Esophagus muscularis mucosa (tissue), 4 donors: Measurements from ENCODE around the gene MLF1. TPM values are rescaled to one million over a fixed set of nuclear protein-coding genes. Genes with fewer than 3 reads are reported as not detected.

Experiments used
- DNase-seq: peaks from one replicate; pipeline ENCODE4 v3.0.0-alpha.2; 2017; ENCODE audit errors: extremely low spot score
- H3K27ac ChIP-seq, 4 donors: fragments of 200-600 bp; sonication (generic); replicated peaks in 1 of 4; 1 replicate in 3 of 4; 2 replicates in 1 of 4; pipeline ENCODE4 v1.5.1; 2016 to 2019; ENCODE audit warnings: mild to moderate bottlenecking in 1 of 4
- H3K27me3 ChIP-seq, 4 donors: fragments of 200-600 bp; sonication (generic); one replicate each; pipeline versions ENCODE4 v1.5.1 to v1.6.0; 2016 to 2019
- H3K36me3 ChIP-seq, 4 donors: fragments of 200-600 bp; sonication (generic); one replicate each; pipeline ENCODE4 v1.5.1; 2016 to 2019
- H3K4me1 ChIP-seq, 4 donors: fragments of 200-600 bp; sonication (generic); one replicate each; pipeline ENCODE4 v1.5.1; 2016 to 2019
- H3K4me3 ChIP-seq, 4 donors: fragments of 200-600 bp; sonication (generic); 1 replicate in 2 of 4; 2 replicates in 2 of 4; pipeline ENCODE4 v1.5.1; 2016 to 2019; ENCODE audit warnings: mild to moderate bottlenecking in 4 of 4, moderate library complexity in 1 of 4
- H3K9me3 ChIP-seq, 4 donors: fragments of 200-600 bp; sonication (generic); 1 replicate in 3 of 4; 2 replicates in 1 of 4; pipeline ENCODE4 v1.5.1; 2016 to 2019
- CTCF ChIP-seq, 3 experiments: fragments of 200-600 bp in 2 of 3; fragments of 450-650 bp in 1 of 3; sonication (generic) in 2 of 3; IDR thresholded peaks; one replicate each; pipeline ENCODE4 v1.5.1; 2017 to 2019; ENCODE audit warnings: antibody characterized with exemption in 3 of 3, mild to moderate bottlenecking in 2 of 3, moderate library complexity in 1 of 3
- EP300 ChIP-seq: sonication (generic); formaldehyde crosslinking; IDR thresholded peaks from one replicate; pipeline ENCODE4 v1.6.1; 2017; ENCODE audit warnings: antibody characterized with exemption
- POLR2A ChIP-seq: fragments of 450-650 bp; IDR thresholded peaks from one replicate; pipeline ENCODE4 v1.6.1; 2017; ENCODE audit warnings: antibody characterized with exemption, moderate library complexity, mild to moderate bottlenecking, low read depth
- POLR2AphosphoS5 ChIP-seq, 2 donors: sonication (generic); formaldehyde crosslinking; IDR thresholded peaks; one replicate each; pipeline ENCODE4 v1.6.1; 2017; ENCODE audit warnings: antibody characterized with exemption in 2 of 2
- WGBS: methylation state at CpG from one replicate; pipeline ENCODE4 v1.1.5; 2018; 5-methylcytosine and 5-hydroxymethylcytosine counted together
- intact Hi-C: fragments of 100-400 bp; cut with DNase I; formaldehyde crosslinking; loops from one replicate; pipeline ENCODE4 v1.15.1; 2023
- total RNA-seq, 4 donors: library from RNA; depleted of rRNA; stranded (reverse); fragments of >200 nt; gene quantifications; one replicate each; pipeline versions ENCODE4 v1.1.0 to v1.2.1, GENCODE V29; 2016

MLF1 gene
- total RNA-seq, 4 donors from 2014 or later: 7.6 to 15.2 (median 9.9) TPM

- TF ChIP-seq POLR2AphosphoS5 (IDR thresholded peaks at IDR 0.05) (no peak), POLR2A (no peak), CTCF (IDR thresholded peaks at IDR 0.05) (no peak), EP300 (no peak)
These were observed 47.2 kb downstream of the MLF1 start for GRCh38 chr3:158617982-158618875.

GRCh38 chr3:158625881-158626280, 54.9 kb downstream of the MLF1 start:
- DNase-seq: no peak
- no peaks in the 10 kb centered on the region for H3K36me3 ChIP-seq
- H3K9me3 ChIP-seq: peaks cover 0 to 7% (median 3%) of the 10 kb centered on the region in 4 donors
- H3K27me3 ChIP-seq: no peaks in the 10 kb centered on the region
- no peaks in the 10 kb centered on the region for H3K4me1 ChIP-seq
- no peak overlapping the region for H3K4me3 ChIP-seq
- TF ChIP-seq CTCF (IDR thresholded peaks at IDR 0.05): no peak
- TF ChIP-seq POLR2AphosphoS5 (IDR thresholded peaks at IDR 0.05): no peak
- no peak overlapping the region for H3K27ac ChIP-seq
- WGBS: 97% methylated on average over 1 of the region's 1 CpG
- intact Hi-C loops: no loop called here

More at GRCh38 chr3:158617982-158618875, 47.2 kb downstream of the MLF1 start:
- H3K4me3 ChIP-seq: no peak overlapping the region
- intact Hi-C loops: no loop called here
- 63% methylated on average over 1 of the region's 1 CpG for WGBS
- no peak for DNase-seq
- no peaks in the 10 kb centered on the region for H3K36me3 ChIP-seq
- H3K27me3 ChIP-seq: no peaks in the 10 kb centered on the region
- H3K9me3 ChIP-seq: peaks cover 0 to 16% (median 5%) of the 10 kb centered on the region in 4 donors
- H3K4me1 ChIP-seq: no peaks in the 10 kb centered on the region
- H3K27ac ChIP-seq: no peak overlapping the region

- TF ChIP-seq POLR2AphosphoS5 (IDR thresholded peaks at IDR 0.05) (no peak), POLR2A (no peak), EP300 (no peak), CTCF (IDR thresholded peaks at IDR 0.05) (no peak)
- H3K27ac ChIP-seq: no peak overlapping the region
- H3K27me3 ChIP-seq: no peaks in the 10 kb centered on the region
- H3K4me1 ChIP-seq: no peaks in the 10 kb centered on the region
- no peak overlapping the region for H3K4me3 ChIP-seq
- intact Hi-C loops: no loop called here
- H3K36me3 ChIP-seq: no peaks in the 10 kb centered on the region
- DNase-seq: no peak
- no peaks in the 10 kb centered on the region for H3K9me3 ChIP-seq
These were observed 61.0 kb downstream of the MLF1 start for GRCh38 chr3:158631981-158632380.

DNA sequence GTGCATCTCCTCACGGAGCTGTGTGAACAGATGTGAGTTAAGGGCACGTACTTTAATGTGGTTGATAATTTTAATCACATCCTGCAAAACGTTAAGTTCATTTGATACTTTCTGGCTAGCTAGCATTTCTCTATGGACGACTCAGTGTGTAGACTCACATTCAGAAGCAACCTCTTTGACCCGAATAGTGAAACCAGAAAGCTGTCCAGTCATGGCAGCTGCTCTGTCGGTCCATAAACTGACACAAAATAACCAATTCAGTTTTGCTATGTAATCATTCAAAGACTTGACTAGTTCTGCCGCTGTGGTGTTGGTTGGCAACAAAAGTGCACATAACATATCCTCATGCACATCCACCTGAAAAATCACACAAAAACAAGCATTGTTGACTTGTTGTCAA, 69.7 kb downstream of the MLF1 start:
- DNase-seq: no peak
- H3K36me3 ChIP-seq: no peaks in the 10 kb centered on the region
- no peak for TF ChIP-seq EP300
- TF ChIP-seq POLR2AphosphoS5 (IDR thresholded peaks at IDR 0.05): no peak
- TF ChIP-seq CTCF (IDR thresholded peaks at IDR 0.05): no peak
- no peak for TF ChIP-seq POLR2A
- no peak overlapping the region for H3K27ac ChIP-seq
- intact Hi-C loops: no loop called here
- 82% methylated on average over 7 of the region's 7 CpGs for WGBS
- H3K4me1 ChIP-seq: peaks cover 7 to 14% (median 10%) of the 10 kb centered on the region in 4 donors
- H3K4me3 ChIP-seq: no peak overlapping the region
- H3K9me3 ChIP-seq: no peaks in the 10 kb centered on the region
- no peaks in the 10 kb centered on the region for H3K27me3 ChIP-seq

DNA sequence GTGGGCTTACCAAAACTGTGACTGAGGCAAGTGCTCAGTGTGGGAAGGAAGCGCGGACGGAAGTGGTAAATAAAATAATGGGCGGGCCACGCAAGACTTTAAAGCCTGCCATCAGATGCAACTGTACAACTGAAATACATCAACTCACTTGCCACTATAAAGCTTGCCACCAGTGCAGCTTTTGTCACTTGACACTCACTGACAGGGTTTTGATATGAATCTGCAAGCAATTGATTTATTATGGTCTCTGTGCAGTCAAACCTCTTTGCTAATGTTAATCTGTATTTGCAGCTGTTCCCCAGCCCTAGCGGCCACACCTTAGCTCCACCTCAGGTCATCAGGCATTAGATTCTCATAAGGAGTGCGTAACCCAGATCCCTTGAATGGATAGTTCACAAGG, 71.0 kb downstream of the MLF1 start:
- TF ChIP-seq POLR2AphosphoS5 (IDR thresholded peaks at IDR 0.05): no peak
- no peak for TF ChIP-seq POLR2A
- no peak for TF ChIP-seq EP300
- no peak for TF ChIP-seq CTCF (IDR thresholded peaks at IDR 0.05)
- intact Hi-C loops: no loop called here
- H3K27ac ChIP-seq: no peak overlapping the region
- 83% methylated on average over 7 of the region's 7 CpGs for WGBS
- no peaks in the 10 kb centered on the region for H3K9me3 ChIP-seq
- DNase-seq: no peak
- no peak overlapping the region for H3K4me3 ChIP-seq
- peaks cover 0 to 10% (median 7%) of the 10 kb centered on the region in 4 donors for H3K36me3 ChIP-seq
- H3K27me3 ChIP-seq: no peaks in the 10 kb centered on the region
- H3K4me1 ChIP-seq: peaks cover 13 to 27% (median 23%) of the 10 kb centered on the region in 4 donors
